HUES6 (cell line): ENCODE measurements around the gene PPP6R3.

Experiments
- H3K27ac ChIP-seq: 2 replicates; pipeline ENCODE4 v1.7.0; 2013; ENCODE audit warnings: low read depth, mild to moderate bottlenecking, low read length, inconsistent platforms
- H3K27me3 ChIP-seq: 2 replicates; pipeline ENCODE4 v1.6.1; 2013; ENCODE audit warnings: low read length; ENCODE audit not compliant: control insufficient read depth, insufficient read depth
- H3K36me3 ChIP-seq: 2 replicates; pipeline ENCODE4 v1.6.1; 2013; ENCODE audit warnings: low read length; ENCODE audit not compliant: control insufficient read depth, insufficient read depth
- H3K4me1 ChIP-seq: 2 replicates; pipeline ENCODE4 v1.6.1; 2013; ENCODE audit warnings: low read length; ENCODE audit not compliant: control insufficient read depth, insufficient read depth
- H3K4me3 ChIP-seq: 2 replicates; pipeline ENCODE4 v1.5.1; 2013; ENCODE audit warnings: low read depth, low read length
- H3K9ac ChIP-seq: one replicate; pipeline ENCODE4 v1.6.1; 2013; ENCODE audit warnings: mild to moderate bottlenecking, low read length
- H3K9me3 ChIP-seq: 2 replicates; pipeline ENCODE4 v1.6.1; 2013; ENCODE audit warnings: low read depth, low read length; ENCODE audit not compliant: control insufficient read depth, insufficient read depth

Gene PPP6R3

DNA sequence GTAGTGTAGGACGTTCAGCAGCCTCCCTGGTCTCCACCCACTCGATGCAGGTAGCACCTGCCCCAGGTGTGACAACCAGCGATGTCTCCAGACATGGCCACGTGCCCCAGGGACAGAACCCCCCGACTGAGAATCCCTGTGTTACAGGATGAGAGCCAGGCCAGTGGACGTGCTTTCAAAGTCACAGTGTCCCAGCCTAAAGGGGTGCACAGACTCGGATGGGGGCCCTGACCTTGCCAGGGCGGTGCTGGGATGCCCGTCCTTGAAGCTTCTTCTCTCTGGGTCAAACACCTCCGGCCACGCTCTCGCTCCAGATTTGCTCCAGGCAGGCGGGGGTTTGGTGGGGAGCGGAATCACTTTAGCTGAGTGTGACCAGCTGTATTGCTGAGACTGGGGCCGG lies 200.5 kb downstream of the PPP6R3 start:
- Histone ChIP-seq H3K36me3 (no peaks in the 10 kb centered on the region), H3K27ac (no peak overlapping the region), H3K4me1 (no peaks in the 10 kb centered on the region), H3K27me3 (no peaks in the 10 kb centered on the region), H3K9ac (no peak overlapping the region), H3K4me3 (no peak overlapping the region), H3K9me3 (peaks cover 12% of the 10 kb centered on the region)

DNA sequence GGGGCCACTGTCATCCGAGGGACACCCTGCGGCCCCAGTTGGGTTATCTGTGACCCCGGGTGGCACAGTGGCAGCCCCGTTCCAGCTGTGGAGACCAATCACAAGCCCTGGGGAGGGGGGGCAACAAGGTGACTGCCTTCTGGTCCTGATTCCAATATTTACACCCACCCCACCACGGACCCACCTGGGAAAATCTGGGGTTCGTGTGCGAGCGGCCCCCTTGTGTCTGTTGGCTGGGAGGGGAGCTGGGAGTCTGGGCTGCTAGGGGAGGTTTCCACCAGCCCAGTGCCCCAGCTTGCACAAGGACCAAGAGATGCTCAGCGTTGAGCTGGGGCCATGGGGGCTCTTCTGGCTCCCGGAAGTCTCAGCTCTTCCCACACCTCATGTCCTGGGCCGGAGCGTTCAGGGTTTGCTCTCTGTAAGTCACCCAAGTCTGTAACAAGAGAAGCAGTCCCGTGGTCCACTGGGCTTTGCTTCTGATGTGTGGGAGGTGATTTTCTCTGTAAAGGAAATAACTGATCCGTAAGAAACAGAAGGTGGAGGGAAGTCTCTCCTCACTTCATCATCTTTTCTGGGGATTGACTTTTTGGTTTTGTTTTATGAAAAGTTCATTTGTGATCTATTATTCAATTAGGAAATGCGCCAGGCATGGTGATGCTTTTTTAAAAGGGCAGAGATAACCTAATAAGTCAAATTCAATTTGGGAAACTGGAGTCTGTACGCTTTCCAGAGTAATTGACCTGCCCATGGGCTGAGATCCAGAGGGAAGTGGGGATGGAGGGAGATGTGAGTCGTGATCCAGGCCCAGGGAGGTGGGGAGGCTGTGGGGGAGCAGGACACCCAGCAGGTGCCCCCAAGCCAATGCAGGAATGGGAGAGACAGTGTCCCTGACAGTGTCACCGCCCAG lies 201.4 kb downstream of the PPP6R3 start:
- no peaks in the 10 kb centered on the region for H3K27me3 ChIP-seq
- 0 out of 2 replicates have a peak, but pooled peaks cover 4% of the 10 kb centered on the region for H3K4me1 ChIP-seq
- H3K27ac ChIP-seq = no peak overlapping the region
- H3K36me3 ChIP-seq = no peaks in the 10 kb centered on the region
- no peak overlapping the region for H3K4me3 ChIP-seq
- H3K9ac ChIP-seq = no peak overlapping the region
- H3K9me3 ChIP-seq = peaks cover 12% of the 10 kb centered on the region

DNA sequence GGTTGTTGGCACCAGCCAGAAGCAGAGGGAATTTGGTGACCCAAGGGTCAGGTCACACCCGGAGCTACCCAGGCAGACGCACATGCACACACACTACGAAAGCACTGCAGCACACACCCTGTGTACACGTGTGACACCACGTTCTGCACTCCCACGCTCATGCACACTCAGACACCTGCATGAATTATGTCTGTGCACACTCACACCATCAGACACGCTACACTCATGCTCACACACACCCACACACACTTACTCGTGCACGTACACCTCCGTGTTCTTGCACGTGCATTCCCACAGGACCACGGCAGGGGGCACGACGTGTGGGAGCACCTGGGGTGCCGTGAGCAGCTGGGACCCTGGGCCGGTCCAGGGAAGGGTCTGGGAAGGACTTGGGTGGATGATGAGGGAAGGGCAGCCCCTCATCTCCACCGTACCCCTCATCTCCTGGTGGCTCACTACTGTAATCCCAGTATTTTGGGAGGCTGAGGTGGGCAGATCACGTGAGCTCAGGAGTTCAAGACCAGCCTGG lies 203.0 kb downstream of the PPP6R3 start:
- no peaks in the 10 kb centered on the region for H3K36me3 ChIP-seq
- H3K27me3 ChIP-seq = no peaks in the 10 kb centered on the region
- no peak overlapping the region for H3K4me3 ChIP-seq
- 0 out of 2 replicates have a peak, but pooled peaks cover 4% of the 10 kb centered on the region for H3K4me1 ChIP-seq
- H3K9me3 ChIP-seq = peaks cover 12% of the 10 kb centered on the region
- no peak overlapping the region for H3K9ac ChIP-seq
- no peak overlapping the region for H3K27ac ChIP-seq

DNA sequence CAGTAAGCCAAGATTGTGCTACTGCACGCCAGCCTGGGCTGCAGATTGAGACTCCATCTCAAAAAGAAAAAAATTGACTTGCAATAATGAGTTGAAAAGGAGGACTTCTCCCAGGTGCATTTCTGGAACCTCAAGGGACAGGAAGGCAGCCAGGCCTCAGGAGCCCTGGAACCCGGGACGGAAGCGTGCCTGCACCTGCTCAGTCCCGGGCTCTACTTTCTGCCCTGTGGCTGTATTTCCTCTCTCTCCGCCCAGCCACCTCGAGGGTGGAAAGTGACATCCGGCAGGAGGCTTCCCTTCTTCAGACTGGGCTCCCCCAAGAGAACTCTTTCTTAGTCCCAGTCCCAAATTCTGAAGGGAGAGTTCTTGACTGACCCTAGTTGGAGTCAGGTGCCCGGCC lies 203.6 kb downstream of the PPP6R3 start:
- Histone ChIP-seq H3K27ac (no peak overlapping the region), H3K9ac (no peak overlapping the region), H3K27me3 (no peaks in the 10 kb centered on the region), H3K9me3 (peaks cover 12% of the 10 kb centered on the region), H3K36me3 (no peaks in the 10 kb centered on the region), H3K4me1 (0 out of 2 replicates have a peak, but pooled peaks cover 4% of the 10 kb centered on the region), H3K4me3 (no peak overlapping the region)

DNA sequence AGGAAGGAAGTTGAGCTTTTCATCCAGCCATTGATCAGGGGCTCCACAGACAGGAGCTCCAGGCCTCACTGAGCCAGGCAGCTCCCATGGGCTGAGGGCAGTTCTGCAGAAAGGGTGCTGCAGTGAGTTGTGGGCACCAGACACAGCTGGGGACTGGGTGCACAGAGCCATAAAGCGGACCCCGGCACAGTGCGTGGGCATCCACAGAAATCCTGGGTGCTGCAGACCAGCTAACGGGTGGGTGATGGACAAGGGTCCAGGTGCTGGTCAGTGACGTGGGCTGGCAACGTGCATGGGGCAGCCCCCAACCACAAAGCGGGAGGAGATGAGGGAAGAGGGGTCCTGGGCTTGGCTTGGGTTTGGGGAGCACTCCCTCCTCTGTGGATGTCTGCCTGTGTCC lies 204.4 kb downstream of the PPP6R3 start:
- no peaks in the 10 kb centered on the region for H3K36me3 ChIP-seq
- peaks cover 12% of the 10 kb centered on the region for H3K9me3 ChIP-seq
- no peak overlapping the region for H3K27ac ChIP-seq
- H3K4me3 ChIP-seq = no peak overlapping the region
- H3K4me1 ChIP-seq = 0 out of 2 replicates have a peak, but pooled peaks cover 4% of the 10 kb centered on the region
- H3K9ac ChIP-seq = no peak overlapping the region
- no peaks in the 10 kb centered on the region for H3K27me3 ChIP-seq
